ENCODE results near the gene MET.
"Not testable (repeated sequence)": the region's sequence is repeated elsewhere in the genome, so short reads cannot be mapped to it uniquely, and the experiment has no call there.

Gene MET

DNA sequence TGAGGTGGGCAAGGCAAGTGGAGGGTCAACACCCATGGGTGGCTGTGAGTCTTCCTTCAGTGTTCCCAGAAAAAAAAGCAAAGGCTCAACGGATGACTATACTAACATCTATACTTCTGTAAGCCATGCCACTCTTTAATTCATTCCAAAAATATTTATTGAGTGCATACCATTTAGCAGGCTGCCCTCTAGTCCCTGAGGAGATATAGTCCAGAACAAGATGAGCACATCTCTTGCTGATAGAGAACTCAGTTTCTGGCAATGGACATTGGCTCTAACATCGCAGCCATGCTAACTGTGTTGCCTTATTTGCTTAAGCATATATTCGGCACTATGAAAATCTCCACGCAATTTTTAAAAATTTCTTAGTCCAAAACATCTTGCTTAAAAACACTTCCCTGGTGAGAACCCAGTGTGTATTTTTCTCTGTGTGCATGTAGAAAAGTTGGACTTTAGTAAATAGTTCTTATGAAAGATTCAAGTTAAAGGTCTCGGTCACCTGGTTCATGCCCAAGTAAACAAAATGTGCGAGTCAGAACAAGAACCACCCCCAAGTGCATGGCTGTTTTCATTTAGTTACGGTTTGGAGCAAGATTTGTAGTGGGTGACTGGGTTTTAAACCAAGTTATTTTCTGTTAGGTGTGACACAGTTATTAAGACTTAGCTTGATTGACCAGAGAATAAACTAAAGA lies 69.8 kb downstream of the MET start:
- H3K27ac ChIP-seq (ENCODE audit: low read length) = no peak overlapping the region
- no peaks in the 10 kb centered on the region for H3K27me3 ChIP-seq (ENCODE audit: low read depth, low read length)
- no peaks in the 10 kb centered on the region for H3K9me3 ChIP-seq (ENCODE audit: control insufficient read depth in 1 of 2, low read length in 2 of 2)
- no peak overlapping the region for H3K4me3 ChIP-seq (ENCODE audit: low read depth in 1 of 2, low read length in 2 of 2)
- no peaks in the 10 kb centered on the region for H3K4me1 ChIP-seq (ENCODE audit: control insufficient read depth in 1 of 2, insufficient read depth in 2 of 2, low read length in 2 of 2)
- H3K36me3 ChIP-seq (ENCODE audit: control insufficient read depth in 1 of 2, insufficient read depth in 2 of 2, low read length in 2 of 2) = no peaks in the 10 kb centered on the region

DNA sequence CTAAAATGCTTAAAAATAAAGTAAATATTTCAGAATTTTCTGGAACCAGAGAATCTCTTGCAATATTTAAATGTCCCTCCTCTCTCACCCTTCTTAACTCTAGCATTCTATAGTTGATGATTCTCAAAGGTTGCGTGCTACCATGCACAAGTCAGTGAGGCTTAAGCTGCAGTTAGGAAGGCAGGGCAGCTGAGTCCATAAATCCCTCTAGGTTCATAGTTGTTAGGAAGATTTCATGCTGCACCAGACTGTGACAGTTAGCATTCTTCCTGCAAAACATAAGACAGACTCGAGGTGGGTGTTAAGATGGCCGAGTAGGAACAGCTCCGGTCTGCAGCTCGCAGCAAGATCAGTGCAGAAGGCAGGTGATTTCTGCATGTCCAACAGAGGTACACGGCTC lies 70.6 kb downstream of the MET start:
- Histone ChIP-seq H3K4me1 (ENCODE audit: control insufficient read depth in 1 of 2, insufficient read depth in 2 of 2, low read length in 2 of 2) (no peaks in the 10 kb centered on the region), H3K4me3 (ENCODE audit: low read depth in 1 of 2, low read length in 2 of 2) (no peak overlapping the region), H3K27me3 (ENCODE audit: low read depth, low read length) (no peaks in the 10 kb centered on the region), H3K36me3 (ENCODE audit: control insufficient read depth in 1 of 2, insufficient read depth in 2 of 2, low read length in 2 of 2) (no peaks in the 10 kb centered on the region), H3K27ac (ENCODE audit: low read length) (no peak overlapping the region), H3K9me3 (ENCODE audit: control insufficient read depth in 1 of 2, low read length in 2 of 2) (peaks cover 0 to 2% of the 10 kb centered on the region in 2 donors)

DNA sequence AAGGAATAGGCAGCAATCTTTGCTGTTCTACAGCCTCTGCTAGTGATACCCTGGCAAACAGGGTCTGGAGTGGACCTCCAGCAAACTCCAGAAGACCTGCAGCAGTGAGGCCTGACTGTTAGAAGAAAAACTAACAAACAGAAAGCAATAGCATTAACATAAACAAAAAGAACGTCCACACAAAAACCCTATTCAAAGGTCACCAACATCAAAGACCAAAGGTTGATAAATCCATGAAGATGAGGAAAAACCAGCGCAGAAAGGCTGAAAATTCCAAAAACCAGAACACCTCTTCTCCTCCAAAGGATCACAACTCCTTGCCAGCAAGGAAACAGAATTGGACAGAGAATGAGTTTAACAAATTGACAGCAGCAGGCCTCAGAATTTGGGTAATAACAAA lies 71.8 kb downstream of the MET start:
- not testable (repeated sequence) for H3K36me3 ChIP-seq (ENCODE audit: control insufficient read depth in 1 of 2, insufficient read depth in 2 of 2, low read length in 2 of 2); H3K27ac ChIP-seq (ENCODE audit: low read length); H3K27me3 ChIP-seq (ENCODE audit: low read depth, low read length); H3K4me3 ChIP-seq (ENCODE audit: low read depth in 1 of 2, low read length in 2 of 2); H3K4me1 ChIP-seq (ENCODE audit: control insufficient read depth in 1 of 2, insufficient read depth in 2 of 2, low read length in 2 of 2); H3K9me3 ChIP-seq (ENCODE audit: control insufficient read depth in 1 of 2, low read length in 2 of 2)

DNA sequence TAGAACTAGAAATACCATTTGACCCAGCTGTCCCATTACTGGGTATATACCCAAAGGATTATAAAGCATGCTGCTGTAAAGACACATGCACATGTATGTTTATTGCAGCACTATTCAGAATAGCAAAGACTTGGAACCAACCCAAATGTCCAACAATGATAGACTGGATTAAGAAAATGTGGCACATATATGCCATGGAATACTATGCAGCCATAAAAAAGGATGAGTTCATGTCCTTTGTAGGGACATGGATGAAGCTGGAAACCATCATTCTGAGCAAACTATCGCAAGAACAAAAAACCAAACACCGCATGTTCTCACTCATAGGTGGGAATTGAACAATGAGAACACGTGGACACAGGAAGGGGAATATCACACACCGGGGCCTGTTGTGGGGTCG lies 74.4 kb downstream of the MET start:
- H3K36me3 ChIP-seq (ENCODE audit: control insufficient read depth in 1 of 2, insufficient read depth in 2 of 2, low read length in 2 of 2); H3K4me3 ChIP-seq (ENCODE audit: low read depth in 1 of 2, low read length in 2 of 2); H3K27ac ChIP-seq (ENCODE audit: low read length); H3K4me1 ChIP-seq (ENCODE audit: control insufficient read depth in 1 of 2, insufficient read depth in 2 of 2, low read length in 2 of 2); H3K27me3 ChIP-seq (ENCODE audit: low read depth, low read length); H3K9me3 ChIP-seq (ENCODE audit: control insufficient read depth in 1 of 2, low read length in 2 of 2): not testable (repeated sequence)

DNA sequence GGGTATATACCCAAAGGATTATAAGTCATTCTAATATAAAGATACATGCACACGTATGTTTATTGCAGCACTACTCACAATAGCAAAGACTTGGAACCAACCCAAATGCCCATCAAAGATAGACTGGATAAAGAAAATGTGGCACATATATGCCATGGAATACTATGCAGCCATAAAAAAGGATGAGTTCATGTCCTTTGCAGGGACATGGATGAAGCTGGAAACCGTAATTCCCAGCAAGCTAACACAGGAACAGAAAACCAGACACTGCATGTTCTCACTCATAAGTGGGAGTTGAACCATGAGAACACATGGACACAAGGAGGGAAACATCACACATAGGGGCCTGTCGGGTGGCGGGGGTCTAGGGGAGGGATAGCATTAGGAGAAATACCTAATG lies 79.1 kb downstream of the MET start:
- H3K4me3 ChIP-seq (ENCODE audit: low read depth in 1 of 2, low read length in 2 of 2); H3K9me3 ChIP-seq (ENCODE audit: control insufficient read depth in 1 of 2, low read length in 2 of 2); H3K27me3 ChIP-seq (ENCODE audit: low read depth, low read length); H3K36me3 ChIP-seq (ENCODE audit: control insufficient read depth in 1 of 2, insufficient read depth in 2 of 2, low read length in 2 of 2); H3K27ac ChIP-seq (ENCODE audit: low read length); H3K4me1 ChIP-seq (ENCODE audit: control insufficient read depth in 1 of 2, insufficient read depth in 2 of 2, low read length in 2 of 2): not testable (repeated sequence)

DNA sequence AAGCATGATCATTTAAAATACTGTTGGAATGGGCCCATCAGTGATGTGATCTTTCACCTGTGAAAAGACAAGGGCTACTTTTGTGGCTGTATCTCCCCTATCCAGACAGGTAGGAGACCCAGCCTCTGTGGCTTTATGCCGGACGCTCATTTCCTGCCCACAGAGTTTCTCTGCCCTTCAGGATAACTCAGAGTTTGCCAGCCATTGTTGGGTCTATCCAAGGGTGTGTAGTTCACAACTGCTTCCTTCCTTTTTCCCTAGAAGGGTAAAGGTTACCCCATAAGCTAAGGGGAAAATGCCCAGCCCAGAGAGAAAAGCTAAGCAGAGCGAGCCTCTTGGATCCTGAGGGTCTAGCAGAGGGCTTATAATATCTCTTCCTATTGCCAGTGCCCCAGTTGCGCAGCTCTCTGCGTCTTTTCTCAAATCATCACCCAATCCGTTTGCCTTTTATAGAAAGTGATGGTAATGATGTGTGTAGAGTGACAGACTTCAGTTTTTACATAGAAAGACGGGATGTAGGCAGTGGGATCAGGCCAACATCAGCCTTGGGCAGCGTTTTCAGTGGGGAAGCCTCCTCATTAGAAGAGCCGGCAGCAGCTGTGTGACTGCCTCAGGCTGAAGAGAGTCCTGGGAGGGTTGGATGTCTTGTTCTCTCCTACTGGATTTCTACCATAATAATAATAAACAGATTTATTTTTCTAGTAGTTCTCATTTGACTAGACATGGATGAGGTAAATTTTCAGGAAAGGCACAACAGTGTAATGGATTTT lies 80.5 kb downstream of the MET start:
- Histone ChIP-seq H3K27ac (ENCODE audit: low read length) (no peak overlapping the region), H3K27me3 (ENCODE audit: low read depth, low read length) (no peaks in the 10 kb centered on the region), H3K9me3 (ENCODE audit: control insufficient read depth in 1 of 2, low read length in 2 of 2) (peaks cover 0 to 3% of the 10 kb centered on the region in 2 donors), H3K4me3 (ENCODE audit: low read depth in 1 of 2, low read length in 2 of 2) (no peak overlapping the region), H3K4me1 (ENCODE audit: control insufficient read depth in 1 of 2, insufficient read depth in 2 of 2, low read length in 2 of 2) (no peaks in the 10 kb centered on the region), H3K36me3 (ENCODE audit: control insufficient read depth in 1 of 2, insufficient read depth in 2 of 2, low read length in 2 of 2) (no peaks in the 10 kb centered on the region)

DNA sequence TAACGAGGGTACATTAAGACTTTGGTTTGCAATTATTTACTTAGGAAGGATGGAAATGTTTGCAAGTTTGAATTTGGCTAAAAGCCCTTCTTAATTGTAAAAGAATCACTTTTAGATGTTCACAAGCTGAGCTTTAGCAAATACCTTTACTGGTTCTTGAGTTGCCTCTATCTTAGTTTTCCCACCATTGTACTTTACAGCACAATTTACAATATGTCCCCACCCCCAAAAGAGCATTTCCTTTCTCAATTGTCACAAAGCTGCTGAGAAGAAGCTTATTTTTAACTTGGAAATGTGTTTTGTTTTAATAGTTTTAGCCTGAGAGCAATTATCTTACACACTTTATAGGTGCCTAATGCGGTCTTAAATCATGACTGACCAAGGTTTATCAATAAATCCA lies 81.1 kb downstream of the MET start:
- H3K36me3 ChIP-seq (ENCODE audit: control insufficient read depth in 1 of 2, insufficient read depth in 2 of 2, low read length in 2 of 2) = no peaks in the 10 kb centered on the region
- H3K9me3 ChIP-seq (ENCODE audit: control insufficient read depth in 1 of 2, low read length in 2 of 2) = no peaks in the 10 kb centered on the region
- no peak overlapping the region for H3K4me3 ChIP-seq (ENCODE audit: low read depth in 1 of 2, low read length in 2 of 2)
- no peak overlapping the region for H3K27ac ChIP-seq (ENCODE audit: low read length)
- no peaks in the 10 kb centered on the region for H3K4me1 ChIP-seq (ENCODE audit: control insufficient read depth in 1 of 2, insufficient read depth in 2 of 2, low read length in 2 of 2)
- no peaks in the 10 kb centered on the region for H3K27me3 ChIP-seq (ENCODE audit: low read depth, low read length)

DNA sequence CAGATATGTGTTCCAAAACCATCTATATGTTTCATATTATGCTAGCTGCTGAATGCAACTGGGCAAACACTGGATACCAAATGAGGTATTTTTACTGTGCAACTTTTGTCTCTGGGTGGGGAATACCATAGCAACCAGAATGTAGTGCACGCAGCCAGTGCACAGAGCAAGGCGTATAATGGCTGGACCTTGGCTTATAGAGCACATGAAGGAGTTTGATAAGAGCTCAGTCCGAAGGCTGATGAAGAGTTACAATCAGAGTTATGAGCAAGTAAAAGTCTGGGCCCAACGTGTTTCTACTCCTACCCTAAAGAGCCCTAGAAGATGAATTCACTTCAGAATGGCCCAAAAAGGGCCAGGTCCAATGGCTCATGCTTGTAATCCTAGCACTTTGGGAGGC lies 82.2 kb downstream of the MET start:
- no peaks in the 10 kb centered on the region for H3K4me1 ChIP-seq (ENCODE audit: control insufficient read depth in 1 of 2, insufficient read depth in 2 of 2, low read length in 2 of 2)
- H3K4me3 ChIP-seq (ENCODE audit: low read depth in 1 of 2, low read length in 2 of 2) = no peak overlapping the region
- H3K27ac ChIP-seq (ENCODE audit: low read length) = no peak overlapping the region
- no peaks in the 10 kb centered on the region for H3K36me3 ChIP-seq (ENCODE audit: control insufficient read depth in 1 of 2, insufficient read depth in 2 of 2, low read length in 2 of 2)
- H3K9me3 ChIP-seq (ENCODE audit: control insufficient read depth in 1 of 2, low read length in 2 of 2) = no peaks in the 10 kb centered on the region
- no peaks in the 10 kb centered on the region for H3K27me3 ChIP-seq (ENCODE audit: low read depth, low read length)

DNA sequence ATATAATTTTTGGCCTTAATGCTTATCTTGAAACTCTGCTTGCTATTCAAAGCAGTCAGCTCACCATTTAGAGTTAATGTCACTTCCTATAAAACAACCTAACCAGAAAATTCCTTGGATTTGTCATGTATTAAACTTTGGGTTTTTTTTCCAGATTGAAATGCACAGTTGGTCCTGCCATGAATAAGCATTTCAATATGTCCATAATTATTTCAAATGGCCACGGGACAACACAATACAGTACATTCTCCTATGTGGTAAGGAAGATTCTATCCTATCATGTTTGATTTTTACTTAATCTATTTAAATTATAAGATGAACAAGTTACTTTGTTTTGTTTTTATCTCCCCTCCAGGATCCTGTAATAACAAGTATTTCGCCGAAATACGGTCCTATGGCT lies 85.3 kb downstream of the MET start:
- no peaks in the 10 kb centered on the region for H3K36me3 ChIP-seq (ENCODE audit: control insufficient read depth in 1 of 2, insufficient read depth in 2 of 2, low read length in 2 of 2)
- H3K4me3 ChIP-seq (ENCODE audit: low read depth in 1 of 2, low read length in 2 of 2) = no peak overlapping the region
- no peaks in the 10 kb centered on the region for H3K27me3 ChIP-seq (ENCODE audit: low read depth, low read length)
- no peak overlapping the region for H3K27ac ChIP-seq (ENCODE audit: low read length)
- no peaks in the 10 kb centered on the region for H3K9me3 ChIP-seq (ENCODE audit: control insufficient read depth in 1 of 2, low read length in 2 of 2)
- no peaks in the 10 kb centered on the region for H3K4me1 ChIP-seq (ENCODE audit: control insufficient read depth in 1 of 2, insufficient read depth in 2 of 2, low read length in 2 of 2)

DNA sequence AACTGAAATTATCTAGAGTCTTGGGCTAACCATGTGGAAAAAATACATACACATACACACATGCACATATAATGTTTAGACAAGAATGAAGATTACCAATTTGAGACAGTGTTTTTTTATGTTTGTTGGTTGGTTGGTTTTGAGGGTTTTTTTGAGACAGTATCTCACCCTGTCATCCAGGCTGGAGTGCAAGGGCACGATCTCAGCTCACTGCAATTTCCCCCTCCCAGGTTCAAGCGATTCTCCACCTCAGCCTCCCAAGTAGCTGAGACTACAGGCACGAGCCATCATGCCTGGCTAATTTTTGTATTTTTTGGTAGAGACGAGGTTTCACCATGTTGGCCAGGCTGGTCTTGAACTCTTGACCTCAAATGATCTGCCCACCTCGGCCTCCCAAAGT lies 87.6 kb downstream of the MET start:
- not testable (repeated sequence) for H3K27ac ChIP-seq (ENCODE audit: low read length); H3K27me3 ChIP-seq (ENCODE audit: low read depth, low read length); H3K36me3 ChIP-seq (ENCODE audit: control insufficient read depth in 1 of 2, insufficient read depth in 2 of 2, low read length in 2 of 2); H3K4me1 ChIP-seq (ENCODE audit: control insufficient read depth in 1 of 2, insufficient read depth in 2 of 2, low read length in 2 of 2); H3K4me3 ChIP-seq (ENCODE audit: low read depth in 1 of 2, low read length in 2 of 2); H3K9me3 ChIP-seq (ENCODE audit: control insufficient read depth in 1 of 2, low read length in 2 of 2)

DNA sequence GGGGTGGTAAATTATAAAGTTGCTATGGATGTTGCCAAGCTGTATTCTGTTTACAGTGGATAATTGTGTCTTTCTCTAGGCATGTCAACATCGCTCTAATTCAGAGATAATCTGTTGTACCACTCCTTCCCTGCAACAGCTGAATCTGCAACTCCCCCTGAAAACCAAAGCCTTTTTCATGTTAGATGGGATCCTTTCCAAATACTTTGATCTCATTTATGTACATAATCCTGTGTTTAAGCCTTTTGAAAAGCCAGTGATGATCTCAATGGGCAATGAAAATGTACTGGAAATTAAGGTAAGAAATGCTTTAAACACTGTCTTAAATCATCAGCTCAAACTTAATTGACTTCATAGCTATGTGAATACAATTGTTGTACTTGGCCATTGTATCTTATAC lies 91.0 kb downstream of the MET start:
- Histone ChIP-seq H3K27ac (ENCODE audit: low read length) (no peak overlapping the region), H3K4me3 (ENCODE audit: low read depth in 1 of 2, low read length in 2 of 2) (no peak overlapping the region), H3K27me3 (ENCODE audit: low read depth, low read length) (no peaks in the 10 kb centered on the region), H3K9me3 (ENCODE audit: control insufficient read depth in 1 of 2, low read length in 2 of 2) (no peaks in the 10 kb centered on the region), H3K4me1 (ENCODE audit: control insufficient read depth in 1 of 2, insufficient read depth in 2 of 2, low read length in 2 of 2) (no peaks in the 10 kb centered on the region), H3K36me3 (ENCODE audit: control insufficient read depth in 1 of 2, insufficient read depth in 2 of 2, low read length in 2 of 2) (no peaks in the 10 kb centered on the region)

DNA sequence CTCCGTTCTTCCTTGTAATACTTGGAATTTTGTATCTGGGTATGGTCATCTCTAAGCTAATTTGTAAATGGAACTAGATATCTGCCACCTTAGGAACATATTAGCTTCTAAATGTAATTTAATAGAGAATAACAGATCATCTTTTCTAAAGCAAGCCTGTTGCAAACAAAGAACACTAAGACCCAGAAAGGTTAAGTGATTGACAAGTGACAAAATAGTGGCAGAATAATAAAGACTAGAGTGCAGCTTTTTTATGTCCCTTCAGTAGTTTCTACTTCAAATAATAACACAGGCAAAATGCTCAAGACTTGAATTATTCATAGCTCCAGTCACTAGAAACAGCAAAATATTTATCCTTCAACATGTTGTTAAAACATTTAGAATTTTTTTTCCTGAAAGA lies 91.7 kb downstream of the MET start:
- Histone ChIP-seq H3K27ac (ENCODE audit: low read length) (no peak overlapping the region), H3K36me3 (ENCODE audit: control insufficient read depth in 1 of 2, insufficient read depth in 2 of 2, low read length in 2 of 2) (no peaks in the 10 kb centered on the region)

More for the DNA sequence above, 91.7 kb downstream of the MET start:
- no peaks in the 10 kb centered on the region for H3K9me3 ChIP-seq (ENCODE audit: control insufficient read depth in 1 of 2, low read length in 2 of 2)
- no peak overlapping the region for H3K4me3 ChIP-seq (ENCODE audit: low read depth in 1 of 2, low read length in 2 of 2)
- no peaks in the 10 kb centered on the region for H3K4me1 ChIP-seq (ENCODE audit: control insufficient read depth in 1 of 2, insufficient read depth in 2 of 2, low read length in 2 of 2)
- no peaks in the 10 kb centered on the region for H3K27me3 ChIP-seq (ENCODE audit: low read depth, low read length)
